ENCODE data around the gene SLC36A3.

SLC36A3 gene

GRCh38 chr5:151303666-151304065 is at the start of gene SLC36A3:
Gene SLC36A3, minus strand, starts transcription at chr5:151303766. Its CDS starts 412 bp downstream, at chr5:151303354.
- Histone ChIP-seq H3K4me3 (ENCODE audit: low read length) (no peak within 1 kb of the TSS), H3K27ac (ENCODE audit: low read length) (no peak within 1 kb of the TSS), H3K36me3 (ENCODE audit: control insufficient read depth, insufficient read depth, low read length) (no peaks in the 10 kb centered on the region), H3K27me3 (ENCODE audit: control insufficient read depth, insufficient read depth, low read length) (no peaks in the 10 kb centered on the region), H3K9me3 (ENCODE audit: control insufficient read depth, insufficient read depth, low read length) (no peaks in the 10 kb centered on the region), H3K4me1 (ENCODE audit: control insufficient read depth, insufficient read depth, low read length) (no peaks in the 10 kb centered on the region)
- DNase-seq (ENCODE audit: low read depth, low spot score) = no peak
- no CpG with 5 or more reads among the region's 2 CpGs for WGBS (ENCODE audit: insufficient coverage, insufficient read length)

DNA sequence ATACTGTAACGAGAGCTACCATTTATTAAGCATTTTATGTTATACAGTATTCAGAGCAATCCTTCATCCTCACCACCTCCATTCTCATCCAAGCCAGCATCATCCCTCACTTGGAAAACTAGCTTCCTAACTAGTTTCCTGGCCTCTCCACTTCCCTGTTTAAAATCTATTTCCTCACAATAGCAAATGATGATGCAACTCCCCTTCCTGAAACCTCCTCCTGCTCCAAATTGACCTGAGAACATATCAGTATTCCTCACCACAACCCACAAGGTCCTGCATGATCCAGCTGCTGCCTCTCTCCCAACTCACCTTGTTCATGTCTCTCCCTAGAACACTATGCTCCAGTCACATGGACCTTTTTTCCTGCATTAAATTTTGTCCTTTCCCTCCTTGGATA is 48.1 kb upstream of the SLC36A3 start:
- H3K4me1 ChIP-seq (ENCODE audit: control insufficient read depth, insufficient read depth, low read length) = peaks cover 3% of the 10 kb centered on the region; the same call in 1 of the 2 replicates
- no peaks in the 10 kb centered on the region for H3K36me3 ChIP-seq (ENCODE audit: control insufficient read depth, insufficient read depth, low read length)
- no peak overlapping the region for H3K27ac ChIP-seq (ENCODE audit: low read length)
- no peaks in the 10 kb centered on the region for H3K27me3 ChIP-seq (ENCODE audit: control insufficient read depth, insufficient read depth, low read length)
- WGBS (ENCODE audit: insufficient coverage, insufficient read length) = no CpG with 5 or more reads among the region's 1 CpG
- H3K4me3 ChIP-seq (ENCODE audit: low read length) = no peak overlapping the region
- DNase-seq (ENCODE audit: low read depth, low spot score) = no peak
- H3K9me3 ChIP-seq (ENCODE audit: control insufficient read depth, insufficient read depth, low read length) = no peaks in the 10 kb centered on the region

DNA sequence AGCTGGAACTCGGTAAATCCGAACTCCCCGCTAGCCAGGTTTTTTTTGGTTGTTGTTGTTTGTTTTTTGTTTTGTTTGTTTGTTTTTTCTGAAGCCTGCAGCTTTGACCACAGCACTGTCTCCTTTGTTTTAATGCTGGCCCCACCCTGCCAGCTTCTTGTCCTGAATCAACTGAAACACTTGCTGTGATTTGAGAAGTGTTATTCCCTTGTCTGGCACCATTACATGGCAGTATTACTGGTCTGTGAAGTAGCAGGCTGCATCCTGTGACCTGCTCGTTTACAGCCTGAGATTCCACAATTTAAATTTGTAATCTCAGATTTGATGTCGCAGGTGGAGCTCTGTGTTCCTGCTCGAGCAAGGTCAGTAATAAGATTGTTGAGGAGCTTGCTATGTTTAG is 45.2 kb upstream of the SLC36A3 start:
- WGBS (ENCODE audit: insufficient coverage, insufficient read length) = no CpG with 5 or more reads among the region's 6 CpGs
- no peaks in the 10 kb centered on the region for H3K9me3 ChIP-seq (ENCODE audit: control insufficient read depth, insufficient read depth, low read length)

DNA sequence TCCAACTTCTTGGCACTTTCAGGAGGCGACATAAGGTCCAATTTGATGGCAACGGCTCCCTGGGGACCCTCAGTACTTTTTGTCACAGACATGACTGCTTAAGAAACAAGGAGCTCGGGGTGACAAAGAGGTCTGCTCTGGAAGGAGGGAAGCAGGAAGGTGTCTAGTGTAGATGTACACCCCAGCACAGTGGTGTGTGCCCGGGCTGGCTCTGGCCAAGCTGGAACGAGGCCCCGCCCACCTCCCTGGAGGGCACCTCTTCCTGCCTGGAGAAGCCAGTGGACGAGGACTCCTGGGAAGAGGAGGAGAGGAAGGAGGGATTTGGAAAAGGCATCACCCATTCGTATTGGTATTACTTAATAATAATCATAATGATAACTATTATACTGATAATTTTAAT is 43.8 kb upstream of the SLC36A3 start, which contains the start of gene SLC36A2:
Gene SLC36A2, minus strand, starts transcription at position 191 of the 400 bp plus-strand sequence. Its CDS starts 99 bp downstream, at position 92.
- no peaks in the 10 kb centered on the region for H3K36me3 ChIP-seq (ENCODE audit: control insufficient read depth, insufficient read depth, low read length)
- H3K27me3 ChIP-seq (ENCODE audit: control insufficient read depth, insufficient read depth, low read length) = no peaks in the 10 kb centered on the region
- no peak for DNase-seq (ENCODE audit: low read depth, low spot score)
- H3K4me1 ChIP-seq (ENCODE audit: control insufficient read depth, insufficient read depth, low read length) = peaks cover 5% of the 10 kb centered on the region; the same call in 1 of the 2 replicates
- H3K27ac ChIP-seq (ENCODE audit: low read length) = no peak within 1 kb of the TSS
- H3K9me3 ChIP-seq (ENCODE audit: control insufficient read depth, insufficient read depth, low read length) = no peaks in the 10 kb centered on the region
- WGBS (ENCODE audit: insufficient coverage, insufficient read length) = no CpG with 5 or more reads among the region's 8 CpGs
- no peak within 1 kb of the TSS for H3K4me3 ChIP-seq (ENCODE audit: low read length)

More for the DNA sequence above, 45.2 kb upstream of the SLC36A3 start:
- no peaks in the 10 kb centered on the region for H3K27me3 ChIP-seq (ENCODE audit: control insufficient read depth, insufficient read depth, low read length)
- no peak overlapping the region for H3K4me3 ChIP-seq (ENCODE audit: low read length)
- DNase-seq (ENCODE audit: low read depth, low spot score) = no peak
- H3K27ac ChIP-seq (ENCODE audit: low read length) = no peak overlapping the region
- H3K36me3 ChIP-seq (ENCODE audit: control insufficient read depth, insufficient read depth, low read length) = no peaks in the 10 kb centered on the region
- H3K4me1 ChIP-seq (ENCODE audit: control insufficient read depth, insufficient read depth, low read length) = peaks cover 5% of the 10 kb centered on the region; the same call in 1 of the 2 replicates

GRCh38 chr5:151345808-151346478 is 42.4 kb upstream of the SLC36A3 start:
- Histone ChIP-seq H3K36me3 (ENCODE audit: control insufficient read depth, insufficient read depth, low read length) (no peaks in the 10 kb centered on the region), H3K9me3 (ENCODE audit: control insufficient read depth, insufficient read depth, low read length) (no peaks in the 10 kb centered on the region), H3K4me1 (ENCODE audit: control insufficient read depth, insufficient read depth, low read length) (peaks cover 5% of the 10 kb centered on the region; the same call in 1 of the 2 replicates), H3K27ac (ENCODE audit: low read length) (no peak overlapping the region), H3K27me3 (ENCODE audit: control insufficient read depth, insufficient read depth, low read length) (no peaks in the 10 kb centered on the region), H3K4me3 (ENCODE audit: low read length) (no peak overlapping the region)
- no peak for DNase-seq (ENCODE audit: low read depth, low spot score)
- no CpG with 5 or more reads among the region's 8 CpGs for WGBS (ENCODE audit: insufficient coverage, insufficient read length)

- Histone ChIP-seq H3K9me3 (ENCODE audit: control insufficient read depth, insufficient read depth, low read length) (no peaks in the 10 kb centered on the region), H3K4me3 (ENCODE audit: low read length) (no peak overlapping the region), H3K27ac (ENCODE audit: low read length) (no peak overlapping the region), H3K36me3 (ENCODE audit: control insufficient read depth, insufficient read depth, low read length) (no peaks in the 10 kb centered on the region), H3K4me1 (ENCODE audit: control insufficient read depth, insufficient read depth, low read length) (peaks cover 5% of the 10 kb centered on the region; the same call in 1 of the 2 replicates), H3K27me3 (ENCODE audit: control insufficient read depth, insufficient read depth, low read length) (no peaks in the 10 kb centered on the region)
- WGBS (ENCODE audit: insufficient coverage, insufficient read length) = no CpG with 5 or more reads among the region's 11 CpGs
- DNase-seq (ENCODE audit: low read depth, low spot score) = no peak
Observed at GRCh38 chr5:151345187-151345807, 41.7 kb upstream of the SLC36A3 start.

GRCh38 chr5:151344088-151344487 is 40.5 kb upstream of the SLC36A3 start:
- H3K36me3 ChIP-seq (ENCODE audit: control insufficient read depth, insufficient read depth, low read length) = no peaks in the 10 kb centered on the region
- no CpG with 5 or more reads among the region's 7 CpGs for WGBS (ENCODE audit: insufficient coverage, insufficient read length)
- no peaks in the 10 kb centered on the region for H3K27me3 ChIP-seq (ENCODE audit: control insufficient read depth, insufficient read depth, low read length)

DNA sequence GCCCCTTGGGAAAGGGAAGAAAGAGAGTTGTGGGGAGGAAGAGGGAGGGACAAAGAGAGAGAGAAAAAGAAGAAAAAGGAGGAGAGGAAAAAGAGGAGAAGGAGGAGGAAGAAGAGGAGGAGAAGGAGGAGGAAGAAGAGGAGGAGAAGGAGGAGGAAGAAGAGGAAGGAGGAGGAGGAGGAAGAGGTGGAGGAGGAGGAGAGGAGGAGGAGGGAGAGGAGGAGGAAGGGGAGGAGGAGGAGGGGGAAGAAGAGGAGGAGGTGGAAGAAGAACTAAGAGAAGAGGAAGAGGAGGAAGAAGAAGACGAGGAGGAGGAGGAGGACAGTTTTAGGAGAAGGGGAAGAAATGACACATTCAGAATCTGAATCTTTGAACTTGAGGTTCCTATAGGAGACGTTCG is 36.4 kb upstream of the SLC36A3 start:
- Histone ChIP-seq H3K4me3 (ENCODE audit: low read length) (no peak overlapping the region), H3K9me3 (ENCODE audit: control insufficient read depth, insufficient read depth, low read length) (no peaks in the 10 kb centered on the region), H3K4me1 (ENCODE audit: control insufficient read depth, insufficient read depth, low read length) (no peaks in the 10 kb centered on the region), H3K36me3 (ENCODE audit: control insufficient read depth, insufficient read depth, low read length) (no peaks in the 10 kb centered on the region), H3K27ac (ENCODE audit: low read length) (no peak overlapping the region), H3K27me3 (ENCODE audit: control insufficient read depth, insufficient read depth, low read length) (no peaks in the 10 kb centered on the region)
- DNase-seq (ENCODE audit: low read depth, low spot score) = no peak
- WGBS (ENCODE audit: insufficient coverage, insufficient read length) = no CpG with 5 or more reads among the region's 3 CpGs

More at GRCh38 chr5:151344088-151344487, 40.5 kb upstream of the SLC36A3 start:
- no peak for DNase-seq (ENCODE audit: low read depth, low spot score)
- Histone ChIP-seq H3K27ac (ENCODE audit: low read length) (no peak overlapping the region), H3K4me1 (ENCODE audit: control insufficient read depth, insufficient read depth, low read length) (peaks cover 5% of the 10 kb centered on the region; the same call in 1 of the 2 replicates), H3K9me3 (ENCODE audit: control insufficient read depth, insufficient read depth, low read length) (no peaks in the 10 kb centered on the region), H3K4me3 (ENCODE audit: low read length) (no peak overlapping the region)

DNA sequence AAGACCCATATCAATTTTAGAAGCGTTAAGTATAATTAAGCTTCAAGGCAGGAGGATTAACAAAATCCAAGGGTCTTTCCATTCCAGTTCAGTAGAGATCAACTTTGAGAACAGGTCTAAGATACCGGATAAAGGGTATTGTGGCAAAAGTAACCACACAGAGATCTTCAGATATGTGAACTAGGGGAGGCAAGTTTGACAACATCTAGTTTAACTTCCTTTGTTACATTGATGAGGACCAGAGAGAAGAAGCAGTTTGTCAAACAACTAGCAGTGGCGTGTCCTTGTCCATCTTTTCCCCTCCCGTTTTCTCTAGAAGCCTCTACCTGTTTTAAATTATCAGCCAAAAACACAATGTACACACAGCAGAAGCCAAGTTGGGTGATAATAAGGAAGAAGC is 35.2 kb upstream of the SLC36A3 start:
- no CpG with 5 or more reads among the region's 4 CpGs for WGBS (ENCODE audit: insufficient coverage, insufficient read length)
- no peak overlapping the region for H3K27ac ChIP-seq (ENCODE audit: low read length)

DNA sequence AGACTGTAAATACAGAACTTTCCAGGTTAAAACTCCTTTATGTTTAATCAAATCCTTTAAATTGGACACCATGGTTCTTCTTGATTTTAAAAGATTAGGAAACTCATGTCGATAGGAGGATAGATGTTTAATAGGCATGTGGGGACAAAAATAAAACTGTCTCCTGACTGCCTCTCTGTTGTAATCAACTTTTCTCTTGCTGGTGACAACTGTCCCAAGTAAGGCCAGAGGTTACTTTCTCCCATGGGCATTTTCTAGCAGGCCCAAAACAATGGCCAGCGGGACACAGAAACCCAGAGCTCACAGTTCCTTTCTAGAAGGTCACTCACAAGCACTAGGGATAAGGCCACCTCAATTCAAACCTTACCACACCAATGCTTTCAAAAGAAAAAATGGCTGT is 29.3 kb upstream of the SLC36A3 start:
- WGBS (ENCODE audit: insufficient coverage, insufficient read length) = no CpG with 5 or more reads among the region's 2 CpGs
- no peaks in the 10 kb centered on the region for H3K9me3 ChIP-seq (ENCODE audit: control insufficient read depth, insufficient read depth, low read length)
- no peaks in the 10 kb centered on the region for H3K4me1 ChIP-seq (ENCODE audit: control insufficient read depth, insufficient read depth, low read length)
- H3K36me3 ChIP-seq (ENCODE audit: control insufficient read depth, insufficient read depth, low read length) = no peaks in the 10 kb centered on the region
- H3K27ac ChIP-seq (ENCODE audit: low read length) = no peak overlapping the region
- no peak overlapping the region for H3K4me3 ChIP-seq (ENCODE audit: low read length)
- no peak for DNase-seq (ENCODE audit: low read depth, low spot score)
- no peaks in the 10 kb centered on the region for H3K27me3 ChIP-seq (ENCODE audit: control insufficient read depth, insufficient read depth, low read length)

More for the DNA sequence above, 35.2 kb upstream of the SLC36A3 start:
- Histone ChIP-seq H3K27me3 (ENCODE audit: control insufficient read depth, insufficient read depth, low read length) (no peaks in the 10 kb centered on the region), H3K36me3 (ENCODE audit: control insufficient read depth, insufficient read depth, low read length) (no peaks in the 10 kb centered on the region), H3K4me1 (ENCODE audit: control insufficient read depth, insufficient read depth, low read length) (no peaks in the 10 kb centered on the region), H3K4me3 (ENCODE audit: low read length) (no peak overlapping the region), H3K9me3 (ENCODE audit: control insufficient read depth, insufficient read depth, low read length) (no peaks in the 10 kb centered on the region)
- no peak for DNase-seq (ENCODE audit: low read depth, low spot score)
